ENCODE data around the gene CAMK4. TPM values are rescaled to one million over a fixed set of nuclear protein-coding genes. Genes with fewer than 3 reads are reported as not detected.

The CAMK4 gene
- total and polyA plus RNA-seq, 8 donors, result 0.45 to 25.1 (median 3.8) TPM

- WGBS, 5 donors, result 59 to 82% (median 74%) methylated on average over 1 of the region's 1 CpG
- intact Hi-C loops (cut with DNase I; ENCODE audit: low total_unique reads), result no loop called here
These were observed 23.4 kb upstream of the CAMK4 start for GRCh38 chr5:111200828-111201227.

GRCh38 chr5:111201705-111202104 lies 22.5 kb upstream of the CAMK4 start:
- Histone ChIP-seq H3K27ac (no peak overlapping the region), H3K4me1 (peaks cover 0 to 4% (median 0%) of the 10 kb centered on the region in 4 donors), H3K36me3 (no peaks in the 10 kb centered on the region), H3K27me3 (no peaks in the 10 kb centered on the region), H3K9me3 (no peaks in the 10 kb centered on the region), H3K4me3 (no peak overlapping the region)
- WGBS, 5 donors, result 57 to 73% (median 64%) methylated on average over 3 of the region's 3 CpGs
- no peak for DNase-seq
- TF ChIP-seq CTCF (IDR thresholded peaks at IDR 0.05), result no peak
- TF ChIP-seq EP300 (IDR thresholded peaks at IDR 0.05), result no peak
- no peak for TF ChIP-seq POLR2AphosphoS5 (IDR thresholded peaks at IDR 0.05)
- no peak for TF ChIP-seq POLR2A (IDR thresholded peaks at IDR 0.05)
- intact Hi-C loops (cut with DNase I; ENCODE audit: low total_unique reads), result no loop called here

More at GRCh38 chr5:111200828-111201227, 23.4 kb upstream of the CAMK4 start:
- no peak for DNase-seq
- Histone ChIP-seq H3K27ac (no peak overlapping the region), H3K27me3 (no peaks in the 10 kb centered on the region), H3K4me3 (no peak overlapping the region), H3K4me1 (peaks cover 0 to 4% (median 0%) of the 10 kb centered on the region in 4 donors), H3K9me3 (no peaks in the 10 kb centered on the region), H3K36me3 (no peaks in the 10 kb centered on the region)
- TF ChIP-seq EP300 (IDR thresholded peaks at IDR 0.05) (no peak), POLR2AphosphoS5 (IDR thresholded peaks at IDR 0.05) (no peak), POLR2A (IDR thresholded peaks at IDR 0.05) (no peak), CTCF (IDR thresholded peaks at IDR 0.05) (no peak)

- Histone ChIP-seq H3K4me1 (no peaks in the 10 kb centered on the region), H3K27me3 (no peaks in the 10 kb centered on the region), H3K36me3 (no peaks in the 10 kb centered on the region), H3K9me3 (no peaks in the 10 kb centered on the region), H3K4me3 (no peak overlapping the region), H3K27ac (no peak overlapping the region)
- WGBS, 5 donors, result 39 to 64% (median 49%) methylated on average over 1 of the region's 1 CpG
- intact Hi-C loops (cut with DNase I; ENCODE audit: low total_unique reads), result no loop called here
- TF ChIP-seq POLR2A (IDR thresholded peaks at IDR 0.05), result no peak
- no peak for TF ChIP-seq POLR2AphosphoS5 (IDR thresholded peaks at IDR 0.05)
- TF ChIP-seq EP300 (IDR thresholded peaks at IDR 0.05), result no peak
- no peak for TF ChIP-seq CTCF (IDR thresholded peaks at IDR 0.05)
- DNase-seq, result no peak
These were observed 12.8 kb upstream of the CAMK4 start for GRCh38 chr5:111211341-111211740.

GRCh38 chr5:111214052-111214742 lies 10.0 kb upstream of the CAMK4 start:
- H3K4me1 ChIP-seq, result no peaks in the 10 kb centered on the region
- intact Hi-C loops (cut with DNase I; ENCODE audit: low total_unique reads), result no loop called here
- H3K9me3 ChIP-seq, result no peaks in the 10 kb centered on the region
- H3K4me3 ChIP-seq, result no peak overlapping the region
- H3K27ac ChIP-seq, result no peak overlapping the region
- no peak for TF ChIP-seq POLR2A (IDR thresholded peaks at IDR 0.05)
- no peak for TF ChIP-seq POLR2AphosphoS5 (IDR thresholded peaks at IDR 0.05)
- no peak for TF ChIP-seq EP300 (IDR thresholded peaks at IDR 0.05)
- TF ChIP-seq CTCF (IDR thresholded peaks at IDR 0.05), result no peak
- WGBS, 5 donors, result 34 to 57% (median 41%) methylated on average over 2 of the region's 2 CpGs
- H3K27me3 ChIP-seq, result no peaks in the 10 kb centered on the region
- H3K36me3 ChIP-seq, result no peaks in the 10 kb centered on the region
- DNase-seq, result no peak
